GM19372 (cell line): ENCODE measurements around the gene NEDD4L.

Source experiments
- ATAC-seq: cut with Tn5 transposase; IDR thresholded peaks from one replicate; pipeline ENCODE4 v1.9.1; 2021; ENCODE audit warnings: mild to moderate bottlenecking, low read depth, moderate library complexity; ENCODE audit not compliant: unreplicated experiment

The NEDD4L gene

DNA sequence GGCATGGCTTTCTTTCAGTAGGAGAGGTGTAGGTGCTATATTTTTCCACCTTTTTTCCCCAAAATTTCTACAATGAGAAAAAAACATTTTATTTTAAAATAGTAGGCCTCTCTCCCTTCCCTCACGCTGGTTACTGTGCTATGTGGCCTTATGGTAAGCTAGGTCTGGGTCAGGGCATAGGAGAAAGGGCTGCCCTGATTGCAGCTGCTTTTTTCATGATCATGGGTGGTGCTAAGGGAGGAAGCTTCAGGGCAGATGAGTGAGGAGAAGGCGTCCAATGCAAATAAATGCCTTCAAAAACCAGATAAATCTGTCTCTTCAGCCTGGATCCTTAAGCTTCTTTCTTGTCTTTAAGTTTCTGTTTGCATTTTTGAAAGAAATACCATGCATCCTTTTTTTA lies 338.4 kb downstream of the NEDD4L start:
- no peak for ATAC-seq

DNA sequence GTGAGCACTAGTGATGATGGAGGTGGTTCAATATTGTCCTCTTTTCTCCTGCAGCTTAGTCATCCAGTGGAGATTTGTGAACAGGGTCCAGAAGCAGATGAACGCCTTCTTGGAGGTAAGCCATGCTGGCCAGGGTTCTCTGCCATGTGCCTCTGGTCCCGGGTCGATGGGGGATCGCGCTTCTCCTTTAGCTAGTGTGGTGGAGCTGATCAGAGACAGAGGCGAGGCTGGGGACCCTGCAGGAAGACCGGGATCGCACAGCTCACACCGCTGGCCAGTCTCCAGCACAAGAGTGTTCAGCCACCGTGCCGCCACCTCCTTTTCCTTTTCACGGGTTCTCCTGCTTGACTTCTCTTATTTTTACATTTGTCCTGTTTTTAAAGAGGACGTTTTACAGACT lies 341.4 kb downstream of the NEDD4L start:
- ATAC-seq = no peak

GRCh38 chr18:58386780-58387179 lies 342.8 kb downstream of the NEDD4L start:
- no peak for ATAC-seq

DNA sequence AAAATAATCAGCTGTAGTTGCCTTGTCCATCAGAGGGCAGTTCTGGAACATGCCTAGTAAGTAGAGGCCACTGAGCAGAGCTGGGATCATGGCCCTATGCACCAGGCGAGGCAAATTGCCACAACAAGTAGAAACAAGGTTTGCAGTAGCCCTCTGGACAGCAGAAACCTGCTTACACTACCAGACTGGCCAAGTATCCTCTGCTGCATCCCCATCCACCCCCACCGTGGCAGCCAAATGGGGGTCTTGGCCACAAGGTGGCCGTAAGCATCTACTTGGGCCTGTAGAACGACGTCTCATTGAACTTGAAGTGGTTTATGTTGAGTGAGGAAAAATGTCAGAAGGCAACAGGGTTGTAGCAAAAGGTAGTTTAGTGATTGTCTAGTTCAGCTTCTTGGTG lies 343.7 kb downstream of the NEDD4L start:
- ATAC-seq = no peak

DNA sequence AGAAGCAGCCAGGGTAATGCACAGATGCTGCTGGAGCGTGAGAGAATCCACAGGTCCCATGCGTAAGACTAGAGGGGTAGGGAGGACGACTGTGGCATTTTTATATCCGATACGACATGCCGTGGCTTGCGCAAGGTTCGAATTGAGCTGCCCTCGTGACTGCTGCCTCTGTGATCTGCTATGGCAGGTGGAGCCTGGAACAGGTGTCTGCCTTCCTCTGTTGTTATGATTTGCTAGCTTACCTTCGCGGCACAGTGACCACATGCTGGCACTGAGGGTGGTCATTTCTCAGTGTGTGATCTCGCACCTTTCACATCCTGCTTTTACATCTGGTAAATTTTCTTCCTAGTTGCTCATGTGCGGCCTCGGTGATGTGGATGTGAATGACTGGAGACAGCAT lies 344.7 kb downstream of the NEDD4L start:
- ATAC-seq = no peak

- no peak for ATAC-seq
Measured at GRCh38 chr18:58389745-58390144, 345.7 kb downstream of the NEDD4L start.

GRCh38 chr18:58390399-58390798 lies 346.4 kb downstream of the NEDD4L start:
- no peak for ATAC-seq

- ATAC-seq = no peak
Measured at GRCh38 chr18:58391231-58391825, 347.3 kb downstream of the NEDD4L start.

GRCh38 chr18:58391932-58392323 lies 347.9 kb downstream of the NEDD4L start:
- ATAC-seq = no peak

DNA sequence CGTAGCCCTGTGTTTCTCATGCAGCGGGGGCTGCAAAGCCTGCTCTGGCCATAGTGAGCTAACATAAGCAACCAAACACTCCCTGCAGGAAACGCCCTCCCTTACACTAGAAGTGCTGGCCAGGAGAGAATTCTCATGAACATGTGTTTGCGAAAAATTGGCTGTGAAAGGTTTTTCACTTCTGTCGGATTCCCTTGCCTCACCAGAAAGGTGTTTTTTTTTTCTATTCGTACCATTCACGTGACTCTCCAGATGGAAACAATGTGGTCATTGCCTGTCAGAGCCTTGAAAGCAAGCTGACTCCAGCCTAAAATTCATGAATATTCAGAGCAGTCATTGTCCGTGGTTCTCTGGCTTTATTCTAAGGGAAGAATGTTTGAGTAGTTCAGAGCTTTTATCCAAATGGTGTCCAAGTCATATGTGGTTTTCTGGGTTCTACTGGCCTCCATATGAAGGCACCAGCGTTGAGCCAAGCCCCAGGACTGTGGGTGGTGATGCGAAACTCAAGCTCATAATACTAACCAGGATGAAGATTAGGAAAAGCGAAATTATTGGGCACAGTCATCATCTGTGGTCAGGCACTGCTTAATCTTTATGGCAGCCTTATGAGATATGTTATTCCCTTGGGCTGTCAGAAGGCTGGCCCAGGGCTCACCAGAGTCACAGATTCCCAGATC lies 348.4 kb downstream of the NEDD4L start:
- no peak for ATAC-seq

DNA sequence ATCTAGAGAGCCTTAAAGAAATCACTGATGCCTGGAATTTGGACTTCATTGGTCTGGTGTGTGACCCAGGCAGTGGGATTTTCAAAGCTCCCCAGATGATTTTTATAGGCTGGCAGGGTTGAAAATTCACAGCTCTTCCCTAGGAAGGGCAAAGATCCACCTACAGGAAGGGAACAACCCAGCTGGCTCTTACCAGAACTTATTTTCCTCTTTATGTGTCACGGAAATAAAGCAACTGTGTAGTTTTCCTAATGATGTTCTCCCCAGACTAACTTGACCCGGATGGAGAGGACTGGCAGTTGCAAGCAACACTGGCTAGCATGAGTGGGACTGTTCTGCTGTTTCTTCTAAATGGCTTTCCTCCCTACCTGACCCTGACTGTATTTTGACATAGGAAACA lies 349.3 kb downstream of the NEDD4L start:
- no peak for ATAC-seq

- no peak for ATAC-seq
Measured at GRCh38 chr18:58394046-58394445, 350.0 kb downstream of the NEDD4L start.

DNA sequence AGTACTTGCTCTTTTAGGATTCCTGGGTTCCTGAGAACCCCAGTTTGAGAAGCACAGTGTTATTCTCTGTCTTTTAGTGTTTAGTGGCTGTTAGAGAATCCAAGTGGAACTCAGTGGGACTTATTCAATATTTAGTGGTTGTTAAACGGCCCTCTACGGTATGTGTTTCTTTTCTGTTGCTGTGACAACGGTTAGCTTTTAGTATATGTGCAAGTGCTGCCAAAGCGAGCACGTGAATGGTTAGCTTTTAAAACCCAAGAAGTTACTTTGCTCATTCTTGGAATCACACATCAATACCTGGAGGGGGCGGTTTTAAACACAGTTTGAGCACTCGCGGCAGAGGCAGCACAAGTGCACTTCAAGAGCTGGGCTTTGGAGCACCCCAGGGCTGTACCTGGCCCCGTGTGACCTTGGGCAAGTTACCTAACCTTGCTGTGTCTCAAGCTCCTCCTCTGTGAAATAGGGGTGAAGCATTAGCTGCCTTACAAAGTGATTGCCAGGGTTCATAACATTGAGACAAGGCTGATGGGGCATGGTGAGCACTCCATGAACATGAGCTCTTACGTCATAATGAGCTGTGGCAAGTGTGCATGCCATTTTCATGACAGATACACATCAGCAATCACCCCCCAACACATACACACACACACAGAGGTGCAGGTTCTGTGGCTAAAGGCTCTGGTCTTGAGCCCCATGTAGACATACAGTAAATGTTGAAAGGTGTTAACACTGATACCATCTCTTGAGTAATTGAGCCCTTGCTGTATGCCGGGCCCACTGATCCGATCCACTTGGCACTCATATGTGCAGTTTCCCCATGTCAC lies 350.8 kb downstream of the NEDD4L start:
- no peak for ATAC-seq

DNA sequence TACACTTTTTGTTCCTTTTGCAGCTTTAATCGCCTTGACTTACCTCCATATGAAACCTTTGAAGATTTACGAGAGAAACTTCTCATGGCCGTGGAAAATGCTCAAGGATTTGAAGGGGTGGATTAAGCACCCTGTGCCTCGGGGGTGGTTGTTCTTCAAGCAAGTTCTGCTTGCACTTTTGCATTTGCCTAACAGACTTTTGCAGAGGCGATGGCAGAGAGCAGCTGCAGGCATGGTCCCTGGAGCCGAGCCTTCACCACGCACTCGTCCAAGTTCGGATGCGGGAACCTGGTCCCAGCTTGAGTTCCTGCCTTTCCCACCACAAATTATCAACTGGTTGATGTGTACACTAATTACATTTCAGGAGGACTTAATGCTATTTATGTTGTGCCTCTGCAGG lies 352.1 kb downstream of the NEDD4L start:
- ATAC-seq = no peak

DNA sequence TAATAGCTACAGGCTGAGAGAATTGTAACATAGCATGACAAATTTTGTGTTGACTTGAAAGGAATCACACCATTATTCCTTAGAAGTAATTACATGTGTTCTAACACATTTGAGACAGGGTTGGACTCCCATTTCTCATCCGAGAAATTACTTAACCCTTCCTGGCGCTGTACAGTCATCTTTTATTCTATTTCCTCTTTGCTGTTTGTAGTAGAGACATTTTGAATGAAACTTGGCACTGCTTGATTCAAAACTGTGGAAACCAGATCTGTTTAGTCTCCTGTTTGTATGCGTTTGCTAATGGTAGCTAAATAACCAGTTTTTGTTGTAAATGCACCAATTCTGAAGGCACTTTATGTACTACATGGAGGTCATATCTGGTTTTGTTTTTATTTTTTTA lies 352.9 kb downstream of the NEDD4L start:
- ATAC-seq = no peak

DNA sequence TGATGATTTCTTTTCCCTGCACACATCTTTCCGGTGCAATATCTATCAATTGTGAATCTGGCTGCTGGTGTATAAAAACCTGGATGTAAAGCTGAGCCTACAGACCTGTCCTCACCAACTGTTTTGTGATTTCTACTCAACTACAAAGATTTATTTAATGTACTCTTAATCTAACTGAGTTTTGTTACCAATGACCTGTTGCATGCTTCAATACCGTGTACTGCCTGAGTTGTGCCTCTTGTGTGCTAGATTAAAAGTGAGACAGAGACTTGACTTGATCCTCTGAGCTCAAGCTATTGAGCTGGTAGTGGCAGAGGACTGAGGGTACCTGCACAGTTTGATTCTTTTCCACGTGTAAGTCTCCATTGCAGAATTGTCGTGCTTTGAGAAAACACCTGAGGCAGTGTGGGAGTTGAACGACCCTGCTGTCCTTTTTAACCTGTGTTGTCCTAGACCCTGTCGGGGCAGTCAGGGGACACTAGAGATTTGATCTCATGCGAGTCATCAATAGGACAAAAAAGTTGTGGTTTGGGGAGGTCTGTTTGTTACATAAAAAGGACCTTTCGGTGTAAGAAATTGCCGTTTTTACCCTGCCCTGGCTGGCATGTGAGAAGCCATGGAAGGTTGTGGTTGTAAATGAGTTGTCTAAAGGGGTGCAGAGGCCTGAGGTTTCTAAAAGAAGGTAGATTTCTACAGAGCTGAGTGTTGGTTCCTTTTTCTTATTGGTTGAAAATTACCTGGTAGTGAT lies 353.5 kb downstream of the NEDD4L start:
- ATAC-seq = no peak

DNA sequence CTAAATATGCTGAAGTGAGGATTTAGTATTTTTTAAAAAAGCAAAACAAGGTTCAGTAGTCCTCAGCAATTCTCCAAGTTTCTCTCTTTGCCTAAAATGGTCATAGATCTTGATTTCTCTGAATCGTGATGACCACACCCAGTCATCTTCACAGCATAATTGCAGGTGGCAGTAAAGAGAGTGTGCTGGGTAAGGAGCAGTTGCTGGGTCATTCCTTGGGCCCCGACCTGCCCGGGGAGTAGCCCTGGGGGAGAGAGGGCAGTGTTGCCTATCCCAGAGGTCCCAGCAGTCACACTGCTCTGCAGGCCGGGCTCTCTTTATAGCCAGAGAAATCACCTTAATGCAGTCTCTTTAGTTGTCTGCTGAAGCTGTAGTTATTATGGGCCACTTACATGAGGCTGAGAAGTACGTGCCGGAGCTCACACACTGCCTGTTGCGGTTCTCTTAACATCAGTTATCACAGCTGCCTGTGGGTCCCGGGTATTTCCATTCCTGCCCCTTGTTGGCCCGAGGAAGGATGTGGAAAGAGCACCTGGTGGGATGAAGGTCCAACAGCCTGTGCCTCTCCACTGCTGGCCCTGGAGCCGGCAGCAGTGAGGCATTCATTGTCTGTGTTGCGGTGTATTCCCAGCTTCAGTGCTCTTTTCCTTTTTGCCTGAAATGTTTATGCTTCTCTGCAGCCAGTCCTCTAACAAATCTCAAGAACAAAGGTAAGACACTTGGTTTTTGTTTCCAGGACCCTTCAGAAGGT lies 354.8 kb downstream of the NEDD4L start:
- ATAC-seq = no peak

DNA sequence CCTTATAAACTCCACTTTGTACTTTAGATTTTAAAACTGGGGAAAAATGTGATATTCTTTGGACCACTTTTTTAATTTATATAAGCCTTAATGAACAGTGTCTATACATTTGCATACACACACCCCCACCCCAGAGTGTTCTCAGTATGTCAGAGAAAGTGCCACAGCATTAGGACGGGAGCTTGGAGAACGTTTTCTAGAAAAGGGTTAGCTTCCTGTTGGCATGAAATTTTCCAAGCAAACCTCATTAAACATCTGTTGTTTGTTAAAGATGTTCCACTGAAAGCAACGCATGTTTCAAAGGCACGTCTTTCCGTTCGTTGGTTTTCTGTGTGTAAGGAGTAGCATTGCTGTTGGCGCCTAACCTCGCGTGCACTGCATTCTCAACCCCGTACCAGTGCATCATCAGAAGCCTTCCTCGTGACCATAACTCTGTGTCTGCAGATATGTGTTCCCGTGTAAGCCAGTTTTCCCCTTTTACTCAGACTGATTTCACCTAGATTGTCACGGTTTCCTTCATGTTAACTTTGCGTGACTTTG lies 356.4 kb downstream of the NEDD4L start:
- no peak for ATAC-seq

GRCh38 chr18:58401191-58401590 lies 357.2 kb downstream of the NEDD4L start:
- no peak for ATAC-seq

DNA sequence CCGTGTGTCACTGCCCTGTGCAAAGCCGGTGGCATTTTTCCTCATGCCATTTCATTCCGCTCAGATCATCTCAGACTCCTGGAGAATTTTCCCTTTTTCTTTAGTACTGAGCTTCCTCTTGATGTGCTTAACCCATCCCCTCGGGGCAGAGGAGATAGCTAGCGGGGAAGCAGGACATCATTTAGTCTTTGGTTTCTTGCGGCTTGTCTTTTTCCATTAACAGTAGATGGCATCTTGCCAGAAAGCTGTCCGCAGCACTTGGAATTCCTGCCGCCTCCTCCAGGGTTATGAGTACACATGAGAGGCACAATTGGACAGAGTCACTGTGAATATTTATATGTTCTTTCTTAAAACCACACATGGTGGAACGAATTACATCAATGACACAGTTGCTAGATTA lies 358.2 kb downstream of the NEDD4L start:
- no peak for ATAC-seq
